Prostate gland (tissue), 2 donors: ENCODE results near the gene CCNL2.

Source experiments
- CTCF ChIP-seq, 4 experiments: fragments of 200-600 bp in 2 of 4; fragments of 450-650 bp in 2 of 4; sonication (generic) in 2 of 4; IDR thresholded peaks; 1 replicate in 3 of 4; 2 replicates in 1 of 4; pipeline ENCODE4 v1.5.1; 2016 to 2019; ENCODE audit warnings: antibody characterized with exemption in 4 of 4, mild to moderate bottlenecking in 2 of 4, moderate library complexity in 2 of 4
- POLR2AphosphoS5 ChIP-seq: sonication (generic); formaldehyde crosslinking; IDR thresholded peaks from one replicate; pipeline ENCODE4 v1.6.1; 2017; ENCODE audit warnings: antibody characterized with exemption

GRCh38 chr1:1434824-1435105 is 35.6 kb upstream of the CCNL2 start:
- no peak for TF ChIP-seq CTCF (IDR thresholded peaks at IDR 0.05)
- TF ChIP-seq POLR2AphosphoS5: no peak
